NCI-H82 treated with DMSO at 0.1 percent for 48 hours (cell line): Measurements from ENCODE around the gene EGR4.
A peak's percentile ranks its signal among the peaks of the same experiment; 100 is the strongest.

Experiments used
- DNase-seq: peaks from one replicate; lab custom pipeline; 2025; ENCODE audit not compliant: unreplicated experiment; lab: John Stamatoyannopoulos, UW

EGR4 gene

GRCh38 chr2:73250872-73251846 is 42.2 kb downstream of the EGR4 start:
- DNase-seq: no peak

DNA sequence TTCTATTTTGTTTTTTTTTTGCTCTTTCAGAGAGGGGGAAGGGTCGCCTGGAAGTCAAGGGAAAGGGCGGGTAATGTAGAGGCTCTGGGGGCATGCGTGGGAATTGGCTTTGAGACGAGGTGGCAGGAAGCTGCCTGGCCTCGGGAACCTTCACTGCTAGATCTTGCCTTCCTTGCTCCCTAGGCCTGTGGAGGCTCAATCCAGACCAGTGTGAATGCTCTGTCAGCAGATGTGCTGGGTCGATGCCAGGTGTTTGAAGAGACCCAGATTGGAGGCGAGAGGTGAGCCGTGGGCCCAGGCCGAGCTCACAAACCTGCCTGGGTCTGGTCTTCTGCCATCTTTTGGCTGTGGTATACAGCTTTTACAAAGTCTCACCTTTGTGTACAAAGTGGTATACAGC is 43.7 kb downstream of the EGR4 start:
- DNase-seq: no peak

- no peak for DNase-seq
These were observed 46.5 kb downstream of the EGR4 start for GRCh38 chr2:73246850-73247249.

DNA sequence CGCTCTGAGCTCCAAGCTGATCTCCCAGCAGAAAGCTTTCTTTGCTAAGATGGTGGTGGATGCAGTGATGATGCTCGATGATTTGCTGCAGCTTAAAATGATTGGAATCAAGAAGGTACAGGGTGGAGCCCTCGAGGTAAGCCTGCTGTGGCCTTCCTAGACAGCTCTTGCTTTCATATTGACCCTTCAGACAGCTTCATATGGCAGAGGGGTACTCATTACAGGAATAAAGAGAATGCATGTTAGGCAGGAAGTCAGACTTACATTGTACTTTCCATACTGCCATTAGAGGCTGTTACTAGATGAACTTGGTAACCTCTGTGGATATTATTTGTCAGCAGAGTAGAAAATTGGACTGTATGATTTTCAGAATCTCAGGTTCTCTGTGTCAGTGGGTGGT is 48.8 kb downstream of the EGR4 start:
- no peak for DNase-seq

DNA sequence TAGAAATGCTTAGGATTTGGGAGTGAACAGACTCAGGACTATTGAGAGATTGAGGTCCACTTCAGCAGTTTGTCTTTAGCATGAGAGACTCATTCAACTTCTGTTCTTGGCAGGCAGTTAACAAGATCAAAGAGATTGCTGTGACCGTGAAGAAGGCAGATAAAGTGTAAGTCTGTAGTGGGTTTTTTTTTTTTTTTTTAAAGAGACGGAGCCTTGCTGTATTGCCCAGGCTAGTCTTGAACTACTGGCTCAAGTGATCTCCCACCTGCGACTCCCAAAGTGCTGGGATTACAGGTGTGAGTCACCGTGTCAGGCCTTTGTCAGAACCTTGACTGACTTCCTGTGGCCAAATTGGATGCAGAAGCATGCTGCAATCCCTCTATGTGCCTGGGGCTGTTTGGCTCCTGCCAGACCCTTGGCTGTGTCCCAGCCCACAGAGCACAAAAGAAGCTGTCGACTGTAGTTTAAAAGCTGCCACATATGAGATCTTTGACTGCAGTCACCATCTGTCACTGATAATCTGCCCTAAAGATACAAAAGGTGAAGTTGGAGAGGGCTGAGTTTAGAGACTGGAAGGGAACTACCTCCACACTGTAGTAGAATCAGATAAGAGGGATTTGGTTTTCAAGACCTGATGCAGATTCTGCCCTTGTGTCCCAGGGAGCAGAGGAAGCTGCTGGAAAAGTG is 49.3 kb downstream of the EGR4 start:
- peak; percentile 87 for DNase-seq
